Right ventricle myocardium inferior (tissue), 1 donor: Measurements from ENCODE around the gene COX17. TPM values are rescaled to one million over a fixed set of nuclear protein-coding genes. Genes with fewer than 3 reads are reported as not detected.
A peak's percentile ranks its signal among the peaks of the same experiment; 100 is the strongest.

ENCODE experiments used
- ATAC-seq: fragments of 200-7000 bp; cut with Tn5 transposase; one replicate; pipeline ENCODE4 v1.9.1; 2020; ENCODE audit warnings: mild to moderate bottlenecking, moderate library complexity
- DNase-seq: peaks from one replicate; pipeline ENCODE4 v3.0.0; 2021; ENCODE audit errors: missing footprints
- intact Hi-C: fragments of 100-400 bp; cut with DNase I; formaldehyde crosslinking; loops from one replicate; pipeline ENCODE4 v1.11.0; 2022
- total RNA-seq: library from RNA; stranded (reverse); fragmentation: NEBNext Ultra II Directional; extraction: Animal tissue kit (Norgen Biotek cat#: 25700); gene quantifications from one replicate; pipeline ENCODE4 v1.2.1, GENCODE V29; 2021
- donor health status: DM: no; HTN: yes; CAD: no; lungs with severe emphysema.

Gene COX17
- total RNA-seq, 1 donor from 2014 or later = 167 TPM

GRCh38 chr3:119653876-119654275 lies 23.3 kb downstream of the COX17 start:
- ATAC-seq (no peak), DNase-seq (no peak)
- intact Hi-C loops = no loop called here

- ATAC-seq = peak; percentile 81
- intact Hi-C loops = no loop called here
- DNase-seq = peak; percentile 79
Observed at GRCh38 chr3:119652306-119653033, 24.7 kb downstream of the COX17 start.

DNA sequence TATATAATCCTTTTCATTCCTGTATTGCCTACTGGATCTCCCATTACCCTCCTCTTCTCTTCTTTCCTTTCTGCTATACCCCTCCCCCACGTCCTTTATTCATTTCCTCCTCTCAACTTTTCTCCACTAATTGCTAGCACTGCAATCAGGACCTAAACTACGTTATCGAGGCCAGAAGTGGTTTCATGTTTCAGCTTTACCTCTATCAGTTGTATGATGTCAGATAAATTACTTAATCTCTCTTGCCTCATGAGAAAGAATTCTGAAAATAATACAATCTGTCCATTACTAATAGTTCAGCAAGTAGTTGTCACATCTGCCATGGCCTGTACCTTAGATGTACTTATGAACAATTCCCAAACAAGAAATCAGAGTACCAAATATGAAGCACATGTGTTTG lies 27.4 kb downstream of the COX17 start:
- intact Hi-C loops = no loop called here

GRCh38 chr3:119647843-119648575 lies 29.2 kb downstream of the COX17 start:
- intact Hi-C loops = no loop called here
- DNase-seq = no peak
- ATAC-seq = no peak

More for the DNA sequence above, 27.4 kb downstream of the COX17 start:
- DNase-seq (no peak), ATAC-seq (no peak)

GRCh38 chr3:119647171-119647570 lies 30.0 kb downstream of the COX17 start:
- DNase-seq = no peak
- peak; percentile 10 for ATAC-seq
- intact Hi-C loops = no loop called here

- no peak for DNase-seq
- no peak for ATAC-seq
- intact Hi-C loops = no loop called here
Observed at GRCh38 chr3:119645813-119646212, 31.4 kb downstream of the COX17 start.

DNA sequence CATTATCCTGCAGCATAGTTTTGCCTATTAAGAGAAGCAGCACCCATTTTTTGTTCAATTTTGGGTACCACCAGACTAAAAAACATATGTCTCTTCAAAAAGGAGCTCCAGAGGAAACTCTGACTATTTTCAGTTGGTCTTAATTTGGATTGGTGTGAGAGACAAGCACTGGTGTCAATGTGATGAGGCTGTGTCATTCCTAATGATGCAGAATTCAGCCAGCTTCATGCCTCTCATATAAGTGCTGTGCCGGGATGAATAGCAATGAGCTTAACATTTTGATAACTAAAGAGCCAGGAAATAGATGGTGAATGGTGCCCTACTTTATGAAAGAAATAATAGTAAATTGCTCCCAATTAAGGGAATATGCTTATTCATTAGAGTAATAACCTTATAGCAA lies 32.7 kb downstream of the COX17 start:
- intact Hi-C loops = no loop called here
- ATAC-seq = no peak
- DNase-seq = no peak

- ATAC-seq = no peak
- no peak for DNase-seq
- intact Hi-C loops = no loop called here
Observed at GRCh38 chr3:119643528-119643927, 33.7 kb downstream of the COX17 start.

- ATAC-seq (no peak), DNase-seq (no peak)
- intact Hi-C loops = no loop called here
Observed at GRCh38 chr3:119642746-119643473, 34.3 kb downstream of the COX17 start.

- intact Hi-C loops = no loop called here
- ATAC-seq = no peak
- DNase-seq = no peak
Observed at GRCh38 chr3:119641416-119641815, 35.8 kb downstream of the COX17 start.

GRCh38 chr3:119639494-119640350 lies 37.5 kb downstream of the COX17 start:
- intact Hi-C loops = loop anchor here (5.0 kb wide), 1 partner anchor 38 kb away; the partner anchor contains the start of gene COX17
- DNase-seq = no peak

GRCh38 chr3:119637679-119638477 lies 39.3 kb downstream of the COX17 start:
- DNase-seq (no peak), ATAC-seq (peak; percentile 11)
- intact Hi-C loops = loop anchor here (5.0 kb wide), 1 partner anchor 39 kb away; the partner anchor contains the start of gene COX17

More at GRCh38 chr3:119639494-119640350, 37.5 kb downstream of the COX17 start:
- ATAC-seq = no peak

GRCh38 chr3:119636891-119637611 lies 40.2 kb downstream of the COX17 start:
- intact Hi-C loops = loop anchor here (5.0 kb wide), 1 partner anchor 40 kb away; the partner anchor contains the start of gene COX17
- ATAC-seq = no peak

GRCh38 chr3:119636249-119636648 lies 41.0 kb downstream of the COX17 start:
- ATAC-seq (no peak), DNase-seq (no peak)
- intact Hi-C loops = loop anchor here (5.0 kb wide), 1 partner anchor 41 kb away; the partner anchor contains the start of gene COX17

More at GRCh38 chr3:119636891-119637611, 40.2 kb downstream of the COX17 start:
- DNase-seq = no peak

- intact Hi-C loops = loop anchor here (2.0 to 5.0 kb wide), 2 partner anchors 35 to 42 kb away; partner anchors contain the start of gene COX17
- DNase-seq (no peak), ATAC-seq (peak; percentile 15)
Observed at GRCh38 chr3:119635719-119636118, 41.5 kb downstream of the COX17 start.

DNA sequence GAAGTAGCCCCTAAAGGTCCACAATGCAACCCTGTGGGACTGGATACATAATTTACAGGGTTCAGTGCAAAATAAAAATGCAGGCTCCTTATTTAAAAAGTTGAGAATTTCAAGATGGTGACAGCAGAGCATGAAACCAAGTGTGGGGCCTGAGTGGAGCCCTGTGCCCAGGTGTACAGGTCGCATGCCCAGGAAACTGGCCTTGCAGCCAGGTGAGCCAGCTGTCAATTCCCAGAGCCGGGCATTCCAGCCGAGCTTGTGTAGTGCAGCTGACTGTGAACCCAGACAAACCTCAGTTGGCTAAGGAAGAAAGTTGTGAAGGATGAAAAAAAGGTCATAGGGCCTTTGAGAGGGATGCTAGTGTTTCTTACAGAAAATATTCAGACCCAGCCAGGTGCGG lies 44.4 kb downstream of the COX17 start:
- DNase-seq = no peak
- no peak for ATAC-seq
- intact Hi-C loops = no loop called here

DNA sequence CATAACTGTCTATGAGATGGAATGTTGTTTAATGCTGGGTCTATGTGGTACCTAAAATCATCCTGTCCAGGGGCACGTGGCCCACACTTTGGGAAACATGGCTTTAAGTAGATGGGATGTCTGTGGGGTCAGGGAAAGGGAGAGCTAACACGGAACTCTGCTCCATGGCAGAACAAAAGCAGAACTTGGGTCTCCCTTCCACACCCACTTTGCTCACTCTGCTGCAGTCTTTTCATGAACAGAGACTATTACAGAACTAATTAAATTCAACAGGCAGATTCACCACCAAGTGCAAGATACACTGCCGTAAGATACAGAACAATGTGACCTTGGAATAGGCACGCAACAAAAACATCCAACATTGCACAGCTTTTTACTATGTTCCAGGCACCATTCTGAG lies 45.0 kb downstream of the COX17 start:
- intact Hi-C loops = no loop called here
- DNase-seq (no peak), ATAC-seq (no peak)
